Amygdala (tissue), 56 donors: ENCODE data around the gene GNB5.

Source experiments
- DNase-seq, 56 donors: peaks; one replicate each; lab custom pipeline; 2025; lab: John Stamatoyannopoulos, UW

The GNB5 gene

DNA sequence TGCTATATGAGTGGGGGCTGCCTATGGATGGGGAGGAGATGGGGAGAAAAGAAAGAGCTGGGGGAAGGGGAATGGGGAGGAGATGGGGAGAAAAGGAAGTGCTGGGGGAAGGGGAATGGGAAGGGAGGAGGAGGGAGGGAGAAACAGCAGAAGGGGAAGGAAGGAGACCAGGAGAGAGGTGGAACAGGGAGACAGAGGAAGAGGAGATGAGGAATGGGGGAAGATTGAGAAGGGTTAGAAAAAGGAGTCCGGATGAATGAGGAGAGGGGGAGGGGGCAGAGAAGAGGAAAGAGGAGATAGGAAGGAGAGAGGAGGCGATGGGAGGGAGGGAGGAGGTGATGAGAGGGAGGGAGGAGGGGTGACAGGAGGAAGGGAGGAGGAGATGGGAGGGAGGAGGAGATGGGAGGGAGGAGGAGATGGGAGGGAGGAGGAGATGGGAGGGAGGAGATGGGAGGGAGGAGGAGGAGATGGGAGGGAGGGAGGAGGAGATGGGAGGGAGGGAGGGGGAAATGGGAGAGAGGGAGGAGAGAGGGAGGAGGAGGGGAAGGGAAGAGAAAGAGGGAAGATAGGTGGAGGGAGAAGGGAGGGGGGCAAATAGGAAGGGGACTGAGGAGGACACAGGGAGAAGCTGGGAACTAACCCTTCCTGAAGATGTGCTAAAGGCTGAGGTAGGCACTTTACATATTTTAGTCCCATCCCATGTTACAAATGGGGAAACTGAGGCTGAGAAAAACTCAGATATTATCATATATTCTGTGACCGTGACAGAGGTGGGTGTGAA lies 72.0 kb downstream of the GNB5 start:
- no peak for DNase-seq

DNA sequence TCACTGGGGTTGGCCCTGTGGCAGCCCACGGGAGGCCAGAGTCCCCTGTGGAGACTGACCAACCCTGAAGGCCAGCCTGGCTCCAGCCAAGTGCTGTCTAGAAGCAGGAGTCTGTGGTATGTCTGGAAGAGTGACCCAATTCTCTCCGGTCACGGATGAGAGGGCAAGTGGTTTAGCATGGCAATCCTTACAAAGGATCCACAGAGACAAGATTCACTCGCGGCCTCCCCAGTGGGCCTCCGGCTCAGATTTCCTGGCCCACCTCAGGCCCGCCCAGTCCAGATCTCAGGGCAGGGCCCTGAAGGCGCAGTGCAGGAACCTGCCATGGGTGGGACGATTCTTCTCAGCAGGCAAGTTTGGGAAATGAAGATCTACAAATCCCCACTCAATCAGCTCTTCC lies 73.6 kb downstream of the GNB5 start:
- DNase-seq = no peak

- DNase-seq = no peak
Observed at GRCh38 chr15:52115598-52116427, 75.4 kb downstream of the GNB5 start.

DNA sequence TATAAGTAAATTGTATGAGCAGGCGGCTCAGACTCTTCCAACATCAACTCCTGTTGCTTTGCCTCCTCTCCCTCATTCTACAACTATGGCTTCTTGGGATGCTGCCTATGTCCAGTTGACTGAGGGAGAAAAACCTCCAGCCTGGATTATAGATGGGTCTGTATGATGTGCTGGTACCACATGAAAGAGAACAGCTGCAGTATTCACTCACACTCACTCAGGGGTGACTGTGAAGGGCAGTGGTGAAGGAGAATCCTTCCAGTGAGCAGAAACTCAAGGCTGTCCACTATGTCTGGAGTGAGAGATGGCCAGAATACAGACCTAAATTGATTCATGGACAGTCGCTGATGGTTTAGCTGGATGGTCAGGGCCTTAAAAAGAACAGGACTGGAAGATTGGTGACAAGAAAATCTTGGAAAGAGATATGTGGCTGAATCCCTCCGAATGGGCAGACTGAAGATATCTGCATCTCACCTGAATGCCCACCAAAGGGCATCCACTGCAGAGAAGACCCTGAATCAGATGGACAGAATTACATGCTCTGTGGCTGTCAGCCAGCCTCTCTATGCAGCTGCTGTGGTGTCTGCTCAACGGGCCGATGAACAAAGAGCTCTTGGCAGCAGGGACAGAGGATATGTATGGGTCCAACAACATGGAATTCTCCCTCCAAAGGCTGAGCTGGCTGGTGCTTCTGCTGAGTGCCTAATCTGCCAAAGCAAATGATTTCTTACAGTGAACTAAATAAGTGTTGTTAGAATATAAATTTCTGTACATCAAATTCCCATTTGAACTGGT lies 76.7 kb downstream of the GNB5 start:
- peak in 43 of 56 donors; percentile 12 to 82 (median 43) for DNase-seq

DNA sequence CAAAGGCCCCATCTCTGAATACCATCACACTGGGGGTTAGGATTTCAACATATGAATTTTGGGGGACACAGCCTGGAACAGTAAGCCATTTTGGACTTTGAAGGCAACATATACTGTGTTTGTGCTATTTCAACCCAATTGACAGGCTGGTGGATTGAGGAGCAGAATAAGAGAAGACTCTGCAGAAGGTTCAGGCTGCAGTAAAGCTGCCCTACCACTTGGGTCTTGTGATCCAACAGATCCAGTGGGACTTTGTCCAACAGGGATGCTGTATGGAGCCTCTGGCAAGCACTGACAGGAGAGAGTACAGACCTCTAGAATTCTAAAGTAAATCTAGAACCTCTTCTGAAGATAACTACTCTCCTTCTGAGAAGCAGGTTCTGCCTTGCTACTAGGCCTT lies 77.5 kb downstream of the GNB5 start:
- no peak for DNase-seq

DNA sequence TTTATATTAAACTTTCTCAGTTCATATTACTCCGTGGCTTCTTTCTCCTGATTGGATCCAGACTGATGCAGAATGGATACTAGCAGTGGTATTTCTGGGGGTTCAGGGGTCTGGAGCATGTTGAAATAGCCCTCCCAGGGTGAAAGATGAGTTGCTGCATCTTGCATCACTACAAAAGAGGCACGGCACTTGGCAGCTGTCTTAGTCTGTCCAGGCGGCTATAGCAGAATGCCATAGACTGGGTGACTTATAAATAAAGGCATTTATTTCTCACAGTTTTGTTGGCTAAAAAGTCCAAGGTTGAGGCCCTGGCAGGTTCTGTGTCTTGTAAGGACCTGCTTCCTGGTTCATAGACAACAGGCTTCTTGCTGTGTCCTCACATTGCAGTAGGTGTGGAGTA lies 78.0 kb downstream of the GNB5 start:
- DNase-seq = no peak

DNA sequence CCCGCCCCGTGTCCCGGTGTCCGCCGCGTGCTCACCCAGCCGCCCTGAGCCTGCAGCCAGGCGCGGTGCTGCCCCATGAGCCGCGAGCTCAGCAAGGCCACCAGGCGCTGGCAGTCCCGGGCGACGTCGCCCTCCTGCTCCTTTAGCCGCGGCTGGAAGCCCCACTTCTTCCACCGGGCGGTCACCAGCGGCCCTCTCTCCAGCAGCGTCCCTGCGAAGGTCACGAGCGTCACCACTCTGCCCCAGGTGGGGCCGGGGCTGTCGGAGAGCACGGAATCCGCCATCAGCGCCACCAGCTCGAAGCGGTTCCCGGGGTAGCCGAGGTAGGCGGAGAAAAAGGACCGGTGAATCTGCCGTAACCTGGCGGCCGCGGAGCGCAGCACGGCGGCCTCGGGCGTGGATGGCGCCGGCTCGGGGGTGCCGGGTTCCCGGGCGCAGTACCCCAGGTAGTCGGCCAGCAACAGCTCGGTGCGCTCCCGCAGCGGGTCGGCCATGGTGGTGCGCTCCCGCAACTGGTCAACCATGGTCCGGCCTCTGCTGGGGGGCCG lies 78.9 kb downstream of the GNB5 start:
- DNase-seq = peak in 4 of 56 donors; percentile 8 to 32 (median 10)

DNA sequence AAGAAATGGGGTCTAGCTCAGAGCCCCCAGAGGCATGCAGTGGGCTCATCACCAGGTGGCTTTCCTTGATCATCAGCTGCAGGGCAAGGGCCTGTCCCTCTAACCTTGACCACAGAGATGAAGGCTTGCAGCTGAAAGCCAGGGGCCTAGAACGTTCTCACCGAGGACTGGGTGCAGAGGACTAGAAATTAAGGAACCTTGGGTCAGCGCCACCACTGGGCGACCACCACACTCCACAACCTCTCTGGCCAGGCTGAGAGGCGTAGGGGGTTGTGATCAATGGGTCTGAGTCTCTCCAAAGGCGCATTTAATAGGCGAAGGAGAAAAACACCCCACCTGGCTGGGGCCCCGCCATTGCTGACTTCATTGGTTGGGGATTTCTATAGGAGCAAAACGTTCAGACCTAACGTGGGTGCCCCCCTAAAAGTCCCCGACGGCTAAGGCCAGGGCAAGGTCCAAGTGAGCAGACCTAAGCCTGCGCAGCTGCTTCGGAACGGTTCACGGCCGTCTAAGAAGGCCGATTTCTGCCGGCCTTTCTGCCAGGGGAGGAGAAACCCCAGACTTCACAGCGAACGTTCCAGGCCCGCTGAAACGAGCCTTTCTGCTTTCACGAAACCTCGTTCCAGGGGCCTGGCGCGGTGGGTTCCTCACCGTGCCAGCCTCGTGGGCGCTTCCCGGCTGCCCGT lies 79.5 kb downstream of the GNB5 start:
- no peak for DNase-seq

DNA sequence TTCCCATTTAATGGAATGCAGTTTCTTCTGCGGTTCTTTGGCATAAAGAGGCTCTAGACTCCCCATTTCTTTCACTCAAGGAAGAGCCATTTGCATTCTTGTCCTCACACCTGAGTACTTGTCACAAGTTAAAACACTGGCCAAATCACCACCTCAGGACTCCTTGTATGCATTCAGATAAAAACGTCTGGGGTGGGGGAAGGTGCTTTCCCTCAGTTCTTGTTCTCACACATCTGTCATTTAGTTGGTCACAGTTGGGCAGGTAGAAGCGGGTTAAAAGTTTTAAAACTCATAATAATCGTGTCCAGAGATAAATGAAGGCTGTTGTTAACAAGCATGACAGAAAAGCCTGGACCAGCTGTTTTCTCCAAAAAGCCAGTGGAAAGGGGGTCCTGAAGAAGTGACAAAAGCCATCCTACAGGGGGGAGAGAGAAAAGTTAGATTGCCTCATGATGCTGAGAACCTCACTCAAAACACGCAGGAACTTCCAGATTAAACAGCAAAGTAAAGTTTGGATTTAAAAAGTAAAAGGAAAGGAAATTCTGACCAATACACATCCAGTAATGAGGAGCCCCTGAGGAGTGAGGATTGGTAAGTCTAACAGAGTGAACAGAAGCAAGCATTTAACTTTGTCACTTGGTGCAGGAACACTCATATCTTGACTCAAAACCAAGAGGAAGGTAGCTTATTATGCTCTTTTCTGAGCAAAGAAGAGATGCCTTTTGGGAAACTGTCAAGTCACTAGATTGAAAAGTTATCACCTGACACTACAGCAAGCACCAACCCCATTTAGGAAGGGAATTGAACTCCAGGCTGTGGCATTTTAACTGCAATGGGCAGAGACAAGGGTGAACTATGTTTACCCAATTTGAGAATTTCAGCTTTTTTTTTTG lies 81.4 kb downstream of the GNB5 start:
- DNase-seq = no peak

- DNase-seq = no peak
Observed at GRCh38 chr15:52107238-52107637, 84.0 kb downstream of the GNB5 start.

DNA sequence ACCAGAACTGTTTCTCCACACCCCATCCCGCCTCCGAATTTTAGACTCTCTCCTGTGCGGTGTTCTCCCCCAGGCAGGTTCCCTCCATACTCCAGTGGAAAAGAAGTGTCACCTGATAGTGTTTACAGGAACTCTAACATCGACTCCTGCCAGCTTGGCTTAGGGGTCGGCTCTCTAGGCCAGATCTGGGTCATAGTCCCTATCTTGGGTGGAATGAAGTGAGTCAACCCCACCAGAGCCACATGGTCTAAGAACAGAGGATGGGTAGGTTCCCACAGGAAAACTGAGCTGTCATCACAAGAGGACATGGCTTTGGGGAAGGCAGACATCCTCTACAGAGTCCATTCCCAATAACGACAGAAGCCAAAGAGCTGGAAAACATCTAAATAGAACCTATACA lies 84.6 kb downstream of the GNB5 start:
- DNase-seq = no peak

GRCh38 chr15:52105846-52106245 lies 85.3 kb downstream of the GNB5 start:
- no peak for DNase-seq

- DNase-seq = no peak
Observed at GRCh38 chr15:52104532-52105004, 86.6 kb downstream of the GNB5 start.

DNA sequence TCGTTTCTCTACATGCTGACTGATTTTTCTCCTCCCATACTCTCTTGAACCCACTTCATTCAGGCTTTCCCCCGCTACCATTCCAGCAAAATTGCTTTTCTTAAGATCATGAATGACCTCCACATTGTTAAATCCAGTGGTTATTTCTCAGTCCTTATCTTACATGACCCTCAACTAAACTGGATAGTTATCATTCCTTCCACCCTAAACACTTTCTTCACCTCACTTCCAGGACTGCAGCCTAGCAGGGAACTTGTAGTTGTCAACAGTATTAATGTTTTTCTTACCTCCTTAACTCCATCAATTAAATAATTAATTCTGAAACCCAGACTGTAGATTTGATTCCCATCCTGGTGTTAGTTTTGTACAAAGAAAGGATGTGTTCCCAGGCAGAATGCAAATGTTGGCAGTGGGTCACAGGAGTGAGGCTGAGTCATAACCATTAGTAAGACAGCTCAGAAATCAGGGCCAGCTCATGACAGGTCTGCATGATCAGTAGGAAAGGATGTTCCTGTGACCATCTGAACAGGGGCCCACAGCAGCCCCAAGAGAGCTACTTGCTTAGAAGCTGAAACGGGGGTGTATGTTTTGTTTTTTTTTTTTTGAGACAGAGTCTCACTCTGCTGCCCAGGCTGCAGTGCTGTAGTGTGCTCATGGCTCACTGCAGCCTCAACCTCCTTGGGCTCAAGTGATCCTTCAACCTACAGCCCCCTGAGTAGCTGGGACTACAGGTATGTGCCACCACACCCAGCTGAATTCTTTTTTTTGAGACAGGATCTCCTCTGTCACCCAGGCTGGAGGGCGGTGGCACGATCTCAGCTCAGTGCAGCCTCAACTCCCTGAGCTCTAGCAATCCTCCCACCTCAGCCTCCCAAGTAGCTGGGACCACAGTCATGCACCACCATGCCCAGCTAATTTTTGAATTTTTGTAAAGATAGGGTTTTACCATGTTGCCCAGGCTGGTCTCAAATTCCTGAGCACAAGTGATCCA lies 87.7 kb downstream of the GNB5 start:
- DNase-seq = peak in 5 of 56 donors; percentile 10 to 46 (median 19)

GRCh38 chr15:52102463-52102862 lies 88.7 kb downstream of the GNB5 start:
- no peak for DNase-seq

- no peak for DNase-seq
Observed at GRCh38 chr15:52101542-52102323, 89.5 kb downstream of the GNB5 start.
